SK-N-SH (cell line): Measurements from ENCODE around the gene ZBTB43. TPM values are rescaled to one million over a fixed set of nuclear protein-coding genes. Genes with fewer than 3 reads are reported as not detected.

ENCODE experiments used
- CTCF ChIA-PET: fragments of 300-600, 350-600 bp; formaldehyde crosslinking; extraction: SDS; loops from one replicate; lab custom pipeline; 2021; lab: Yijun Ruan, JAX
- POLR2A ChIA-PET: fragments of 350-600 bp; sonication (Branson Sonifier 250); formaldehyde crosslinking; extraction: SDS; loops from one replicate; lab custom pipeline; 2020; ENCODE audit warnings: antibody characterized with exemption, inconsistent platforms; lab: Yijun Ruan, JAX
- DNase-seq: peaks from one replicate; pipeline ENCODE4 v3.0.0; 2012
- H2AFZ ChIP-seq: fragments of 200-600 bp; sonication (generic); 2 replicates; pipeline ENCODE4 v1.8.1; 2016; ENCODE audit warnings: antibody characterized with exemption, mild to moderate bottlenecking, low read depth
- H3F3A ChIP-seq: fragments of 200-600 bp; sonication (generic); replicated peaks from 2 replicates; pipeline ENCODE3; 2016; ENCODE audit warnings: antibody characterized with exemption, mild to moderate bottlenecking; ENCODE audit not compliant: insufficient read depth
- H3K27ac ChIP-seq, 2 experiments: fragments of 200-500 bp in 1 of 2; fragments of 200-600 bp in 1 of 2; sonication (Bioruptor generic) in 1 of 2; sonication (generic), shearing (Covaris generic) in 1 of 2; 2 replicates each; pipeline versions ENCODE4 v1.5.1 to v1.6.1; 2014 to 2016; ENCODE audit warnings: low read depth in 2 of 2, inconsistent platforms in 1 of 2, low read length in 1 of 2, mild to moderate bottlenecking in 1 of 2, mixed read lengths in 1 of 2
- H3K27me3 ChIP-seq: fragments of 200-600 bp; sonication (generic), shearing (Covaris generic); 2 replicates; pipeline ENCODE4 v1.6.1; 2016; ENCODE audit warnings: mixed run types; ENCODE audit not compliant: insufficient read depth
- H3K36me3 ChIP-seq, 2 experiments: fragments of 200-500 bp in 1 of 2; fragments of 200-600 bp in 1 of 2; sonication (Bioruptor generic) in 1 of 2; sonication (generic) in 1 of 2; replicated peaks in 1 of 2; 2 replicates each; pipeline versions ENCODE3 to v1.5.1; 2014 to 2016; ENCODE audit warnings: low read length in 1 of 2, mild to moderate bottlenecking in 1 of 2; ENCODE audit not compliant: insufficient read depth in 2 of 2, control insufficient read depth in 1 of 2
- H3K4me1 ChIP-seq, 2 experiments: fragments of 200-500 bp in 1 of 2; fragments of 200-600 bp in 1 of 2; sonication (Bioruptor generic) in 1 of 2; sonication (generic), shearing (Covaris generic) in 1 of 2; 2 replicates each; pipeline versions ENCODE4 v1.5.1 to v1.6.1; 2014 to 2016; ENCODE audit warnings: low read depth in 1 of 2, low read length in 1 of 2, mixed run types in 1 of 2; ENCODE audit not compliant: insufficient read depth in 2 of 2, control insufficient read depth in 1 of 2
- H3K4me2 ChIP-seq: fragments of 200-600 bp; sonication (generic), shearing (Covaris generic); 2 replicates; pipeline ENCODE4 v1.6.1; 2017; ENCODE audit warnings: mixed run types
- H3K4me3 ChIP-seq, 2 experiments: fragments of 200-500 bp in 1 of 2; fragments of 200-600 bp in 1 of 2; sonication (Bioruptor generic) in 1 of 2; sonication (generic), shearing (Covaris generic) in 1 of 2; 2 replicates each; pipeline versions ENCODE4 v1.5.1 to v1.8.1; 2014 to 2016; ENCODE audit warnings: low read depth in 2 of 2, inconsistent platforms in 1 of 2, low read length in 1 of 2, mild to moderate bottlenecking in 1 of 2, mixed read lengths in 1 of 2, moderate library complexity in 1 of 2
- H3K79me2 ChIP-seq: fragments of 200-600 bp; sonication (generic); 2 replicates; pipeline ENCODE4 v1.8.1; 2017; ENCODE audit warnings: mild to moderate bottlenecking; ENCODE audit not compliant: insufficient read depth
- H3K9ac ChIP-seq: fragments of 200-600 bp; sonication (generic); 2 replicates; pipeline ENCODE4 v1.6.1; 2017; ENCODE audit warnings: mixed run types
- H3K9me2 ChIP-seq: fragments of 200-600 bp; sonication (generic); 2 replicates; pipeline ENCODE4 v1.6.1; 2017; ENCODE audit warnings: mixed run types
- H3K9me3 ChIP-seq: fragments of 200-600 bp; sonication (generic); 2 replicates; pipeline ENCODE4 v1.6.1; 2017; ENCODE audit warnings: mixed run types, mild to moderate bottlenecking, moderate library complexity
- H4K20me1 ChIP-seq: fragments of 200-600 bp; sonication (generic); 2 replicates; pipeline ENCODE4 v1.6.1; 2017; ENCODE audit warnings: mild to moderate bottlenecking, mixed run types; ENCODE audit not compliant: insufficient read depth
- EZH2phosphoT487 ChIP-seq: fragments of 200-600 bp; sonication (generic); IDR thresholded peaks from 2 replicates; pipeline ENCODE4 v1.6.1; 2017; ENCODE audit warnings: low read depth, mixed run types, mild to moderate bottlenecking, antibody characterized with exemption, moderate library complexity, borderline replicate concordance
- FOXJ3 ChIP-seq: sonication (generic); formaldehyde crosslinking; IDR thresholded peaks from 2 replicates; pipeline ENCODE4 v1.5.1; 2020; ENCODE audit warnings: mild to moderate bottlenecking, missing genetic modification reagents
- FOXM1 ChIP-seq: IDR thresholded peaks from 2 replicates; pipeline ENCODE4 v1.4.0; 2012; ENCODE audit warnings: low read depth, mild to moderate bottlenecking
- GABPA ChIP-seq: IDR thresholded peaks from 2 replicates; pipeline ENCODE4 v1.4.0; 2012; ENCODE audit warnings: low read depth, mild to moderate bottlenecking
- IRF3 ChIP-seq: fragments of 150-350 bp; IDR thresholded peaks from 2 replicates; pipeline ENCODE4 v1.6.1; 2016; ENCODE audit warnings: mild to moderate bottlenecking, low read depth, low read length
- NFIC ChIP-seq: IDR thresholded peaks from 2 replicates; pipeline ENCODE4 v1.4.0; 2012; ENCODE audit warnings: borderline replicate concordance
- NRF1 ChIP-seq: IDR thresholded peaks from 2 replicates; pipeline ENCODE4 v1.6.1; 2012; ENCODE audit warnings: low read depth, mild to moderate bottlenecking, low read length
- PBX3 ChIP-seq: IDR thresholded peaks from 2 replicates; pipeline ENCODE4; 2012
- POLR2AphosphoS5 ChIP-seq: IDR thresholded peaks from 2 replicates; pipeline ENCODE4 v1.6.1; 2012; ENCODE audit warnings: low read depth, low read length
- RFX5 ChIP-seq: IDR thresholded peaks from 2 replicates; pipeline ENCODE4 v1.6.1; 2012; ENCODE audit warnings: mild to moderate bottlenecking, improper control_type of control experiment, low read length
- TEAD4 ChIP-seq: IDR thresholded peaks from 2 replicates; pipeline ENCODE4 v1.4.0; 2012; ENCODE audit warnings: mild to moderate bottlenecking, borderline replicate concordance; ENCODE audit not compliant: insufficient read depth
- ZBTB33 ChIP-seq: IDR thresholded peaks from 2 replicates; pipeline ENCODE4 v1.4.0; 2012; ENCODE audit warnings: low read depth, borderline replicate concordance
- WGBS: methylation state at CpG from one replicate; pipeline ENCODE4 v1.1.6; 2017; ENCODE audit warnings: low lambda C conversion rate; 5-methylcytosine and 5-hydroxymethylcytosine counted together
- polyA plus RNA-seq, 3 experiments: library from polyadenylated mRNA; depleted of rRNA; stranded (reverse); fragments of >200 nt; gene quantifications; 2 replicates each; pipeline ENCODE4 v1.2.3, GENCODE V29; 2012
- TF ChIP-seq, protein P1 (sequence below): IDR thresholded peaks from 2 replicates; pipeline ENCODE4 v1.6.1; 2012; ENCODE audit warnings: mild to moderate bottlenecking, low read depth, low read length, moderate library complexity
- TF ChIP-seq, protein P2 (sequence below): IDR thresholded peaks from 2 replicates; pipeline ENCODE4 v1.4.0; 2012; ENCODE audit warnings: low read depth, borderline replicate concordance

Gene ZBTB43
- polyA plus RNA-seq, 1 of the 3 experiments (the other 2 are of a cell fraction) = 3.5 TPM

GRCh38 chr9:126882746-126883145, 77.9 kb downstream of the ZBTB43 start (continued):
- TF ChIP-seq, protein P1, sequence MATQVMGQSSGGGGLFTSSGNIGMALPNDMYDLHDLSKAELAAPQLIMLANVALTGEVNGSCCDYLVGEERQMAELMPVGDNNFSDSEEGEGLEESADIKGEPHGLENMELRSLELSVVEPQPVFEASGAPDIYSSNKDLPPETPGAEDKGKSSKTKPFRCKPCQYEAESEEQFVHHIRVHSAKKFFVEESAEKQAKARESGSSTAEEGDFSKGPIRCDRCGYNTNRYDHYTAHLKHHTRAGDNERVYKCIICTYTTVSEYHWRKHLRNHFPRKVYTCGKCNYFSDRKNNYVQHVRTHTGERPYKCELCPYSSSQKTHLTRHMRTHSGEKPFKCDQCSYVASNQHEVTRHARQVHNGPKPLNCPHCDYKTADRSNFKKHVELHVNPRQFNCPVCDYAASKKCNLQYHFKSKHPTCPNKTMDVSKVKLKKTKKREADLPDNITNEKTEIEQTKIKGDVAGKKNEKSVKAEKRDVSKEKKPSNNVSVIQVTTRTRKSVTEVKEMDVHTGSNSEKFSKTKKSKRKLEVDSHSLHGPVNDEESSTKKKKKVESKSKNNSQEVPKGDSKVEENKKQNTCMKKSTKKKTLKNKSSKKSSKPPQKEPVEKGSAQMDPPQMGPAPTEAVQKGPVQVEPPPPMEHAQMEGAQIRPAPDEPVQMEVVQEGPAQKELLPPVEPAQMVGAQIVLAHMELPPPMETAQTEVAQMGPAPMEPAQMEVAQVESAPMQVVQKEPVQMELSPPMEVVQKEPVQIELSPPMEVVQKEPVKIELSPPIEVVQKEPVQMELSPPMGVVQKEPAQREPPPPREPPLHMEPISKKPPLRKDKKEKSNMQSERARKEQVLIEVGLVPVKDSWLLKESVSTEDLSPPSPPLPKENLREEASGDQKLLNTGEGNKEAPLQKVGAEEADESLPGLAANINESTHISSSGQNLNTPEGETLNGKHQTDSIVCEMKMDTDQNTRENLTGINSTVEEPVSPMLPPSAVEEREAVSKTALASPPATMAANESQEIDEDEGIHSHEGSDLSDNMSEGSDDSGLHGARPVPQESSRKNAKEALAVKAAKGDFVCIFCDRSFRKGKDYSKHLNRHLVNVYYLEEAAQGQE = no peak
- TF ChIP-seq POLR2AphosphoS5 (no peak), NRF1 (no peak), TEAD4 (no peak), EZH2phosphoT487 (no peak), NFIC (no peak)
- TF ChIP-seq, protein P2, sequence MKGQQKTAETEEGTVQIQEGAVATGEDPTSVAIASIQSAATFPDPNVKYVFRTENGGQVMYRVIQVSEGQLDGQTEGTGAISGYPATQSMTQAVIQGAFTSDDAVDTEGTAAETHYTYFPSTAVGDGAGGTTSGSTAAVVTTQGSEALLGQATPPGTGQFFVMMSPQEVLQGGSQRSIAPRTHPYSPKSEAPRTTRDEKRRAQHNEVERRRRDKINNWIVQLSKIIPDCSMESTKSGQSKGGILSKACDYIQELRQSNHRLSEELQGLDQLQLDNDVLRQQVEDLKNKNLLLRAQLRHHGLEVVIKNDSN = no peak

- Histone ChIP-seq H3K27me3 (no peaks in the 10 kb centered on the region), H3K36me3 (peaks cover 24 to 49% of the 10 kb centered on the region in 2 experiments), H4K20me1 (peaks cover 29% of the 10 kb centered on the region), H3K27ac (no peak overlapping the region), H3K4me1 (no peaks in the 10 kb centered on the region; a peak in 1 of 4 replicates), H3K4me2 (no peak overlapping the region), H3K4me3 (no peak overlapping the region), H3K79me2 (peaks cover 33% of the 10 kb centered on the region; the same call in 1 of the 2 replicates), H3F3A (no peaks in the 10 kb centered on the region), H3K9me2 (no peaks in the 10 kb centered on the region), H3K9ac (no peak overlapping the region), H2AFZ (no peak overlapping the region), H3K9me3 (no peaks in the 10 kb centered on the region)
- CTCF ChIA-PET = no interaction called here
- WGBS = 85% methylated on average over 15 of the region's 15 CpGs
- POLR2A ChIA-PET = no interaction called here
- TF ChIP-seq IRF3 (no peak), ZBTB33 (no peak), PBX3 (no peak), EZH2phosphoT487 (no peak), GABPA (no peak), FOXM1 (no peak), RFX5 (no peak), FOXJ3 (CRISPR knock-in tag) (no peak)
- TF ChIP-seq, protein P1 = no peak
- DNase-seq = no peak
These were observed 78.8 kb downstream of the ZBTB43 start for GRCh38 chr9:126883636-126884035.
